Stimulated activated CD4-positive, alpha-beta T cell treated with anti-CD3 and anti-CD28 coated beads, Interleukin-4, amount 100 ng/mL, for 24 hours (primary cell): ENCODE data around the gene DMXL1.

ENCODE experiments used
- DNase-seq: peaks from one replicate; pipeline ENCODE4 v3.0.0-alpha.2; 2020

DMXL1 gene

DNA sequence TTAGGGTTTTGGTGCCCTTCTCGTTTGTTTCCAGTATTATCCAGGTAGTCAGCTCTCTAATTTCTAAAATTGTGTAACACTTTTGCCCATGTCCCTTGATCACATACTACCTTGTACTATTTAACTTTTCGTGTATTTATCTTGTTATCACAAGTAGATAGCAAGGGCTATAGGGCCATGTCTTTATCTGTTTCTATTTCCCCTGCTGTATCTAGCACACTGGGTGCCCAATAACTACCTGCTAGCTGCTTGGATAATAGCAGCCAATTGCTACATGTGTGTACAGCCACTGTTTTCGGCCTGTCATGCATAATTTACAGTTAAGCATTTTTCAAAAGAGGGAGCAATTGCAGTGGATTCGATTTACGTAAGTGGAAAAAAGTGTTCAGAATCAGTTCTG is 220.2 kb downstream of the DMXL1 start:
- no peak for DNase-seq

- no peak for DNase-seq
These were observed 221.0 kb downstream of the DMXL1 start for GRCh38 chr5:119291877-119292276.

DNA sequence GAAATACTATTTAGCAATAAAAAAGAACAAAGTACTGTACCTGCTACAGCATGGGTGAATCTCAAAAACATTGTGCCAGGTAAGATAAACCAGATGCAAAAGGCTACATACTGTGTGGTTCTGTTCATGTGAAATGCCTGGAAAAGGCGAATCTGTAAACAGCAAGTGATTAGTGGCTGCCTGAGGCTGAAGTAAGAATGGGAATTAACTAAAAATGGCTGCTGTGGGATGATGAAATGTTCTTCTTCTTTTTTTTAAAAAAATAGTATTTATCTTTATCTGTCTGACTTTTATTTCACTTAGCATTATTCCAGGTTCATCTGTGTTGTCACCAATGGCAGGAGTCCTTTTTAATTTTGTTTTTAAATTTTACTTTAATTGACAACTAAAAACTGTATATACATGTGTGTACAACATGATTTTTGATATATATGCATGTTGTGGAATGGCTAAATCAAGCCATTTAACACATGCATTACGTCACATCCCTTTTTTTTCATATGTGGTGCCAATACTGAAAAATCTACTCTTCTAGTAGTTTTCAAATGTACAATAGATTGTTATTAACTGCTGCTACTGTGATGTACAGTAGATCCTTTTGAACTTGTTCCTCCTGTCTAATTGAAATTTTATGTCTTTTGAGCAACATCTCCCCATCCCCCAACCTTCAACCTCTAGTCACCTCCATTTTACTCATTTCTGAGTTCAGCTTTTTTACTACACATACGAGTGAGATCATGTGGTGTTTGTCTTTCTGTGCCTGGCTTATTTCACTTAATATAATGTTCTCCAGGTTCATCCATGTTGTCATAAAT is 222.0 kb downstream of the DMXL1 start:
- DNase-seq, result no peak

- no peak for DNase-seq
These were observed 222.6 kb downstream of the DMXL1 start for GRCh38 chr5:119293516-119293829.
